PC-9 (cell line): Measurements from ENCODE around the gene DACT2.

Experiments
- EZH2 ChIP-seq: fragments of 200-600 bp; sonication (generic); IDR thresholded peaks from 2 replicates; pipeline ENCODE4 v1.8.0; 2017; ENCODE audit warnings: antibody characterized with exemption, low read depth
- TF ChIP-seq, protein P1 (sequence below): fragments of 200-600 bp; sonication (generic); conservative IDR thresholded peaks from 2 replicates; pipeline ENCODE4 v1.6.1; 2017; ENCODE audit warnings: mixed run types, antibody characterized with exemption, mild to moderate bottlenecking, moderate library complexity

GRCh38 chr6:168318579-168319278, 848 bp downstream of the DACT2 start:
- TF ChIP-seq, protein P1, sequence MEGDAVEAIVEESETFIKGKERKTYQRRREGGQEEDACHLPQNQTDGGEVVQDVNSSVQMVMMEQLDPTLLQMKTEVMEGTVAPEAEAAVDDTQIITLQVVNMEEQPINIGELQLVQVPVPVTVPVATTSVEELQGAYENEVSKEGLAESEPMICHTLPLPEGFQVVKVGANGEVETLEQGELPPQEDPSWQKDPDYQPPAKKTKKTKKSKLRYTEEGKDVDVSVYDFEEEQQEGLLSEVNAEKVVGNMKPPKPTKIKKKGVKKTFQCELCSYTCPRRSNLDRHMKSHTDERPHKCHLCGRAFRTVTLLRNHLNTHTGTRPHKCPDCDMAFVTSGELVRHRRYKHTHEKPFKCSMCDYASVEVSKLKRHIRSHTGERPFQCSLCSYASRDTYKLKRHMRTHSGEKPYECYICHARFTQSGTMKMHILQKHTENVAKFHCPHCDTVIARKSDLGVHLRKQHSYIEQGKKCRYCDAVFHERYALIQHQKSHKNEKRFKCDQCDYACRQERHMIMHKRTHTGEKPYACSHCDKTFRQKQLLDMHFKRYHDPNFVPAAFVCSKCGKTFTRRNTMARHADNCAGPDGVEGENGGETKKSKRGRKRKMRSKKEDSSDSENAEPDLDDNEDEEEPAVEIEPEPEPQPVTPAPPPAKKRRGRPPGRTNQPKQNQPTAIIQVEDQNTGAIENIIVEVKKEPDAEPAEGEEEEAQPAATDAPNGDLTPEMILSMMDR: no peak
- TF ChIP-seq EZH2: no peak
